Endothelial cell (in vitro differentiated cells): ENCODE results near the gene GAK. TPM values are rescaled to one million over a fixed set of nuclear protein-coding genes. Genes with fewer than 3 reads are reported as not detected.

Source experiments
- DNase-seq: peaks from one replicate; pipeline ENCODE4 v3.0.0; 2021; ENCODE audit warnings: low spot score
- H3K27ac Mint-ChIP-seq: one replicate; pipeline ENCODE4 v1.8.0; 2021; ENCODE audit warnings: mixed read lengths, inconsistent platforms; ENCODE audit not compliant: unreplicated experiment
- H3K27me3 Mint-ChIP-seq: one replicate; pipeline ENCODE4 v1.8.0; 2021; ENCODE audit warnings: mild to moderate bottlenecking, moderate library complexity, mixed read lengths, inconsistent platforms; ENCODE audit not compliant: unreplicated experiment
- H3K36me3 Mint-ChIP-seq: one replicate; pipeline ENCODE4 v1.8.0; 2021; ENCODE audit warnings: mild to moderate bottlenecking, low read depth, mixed read lengths, inconsistent platforms; ENCODE audit not compliant: unreplicated experiment
- H3K4me1 Mint-ChIP-seq: one replicate; pipeline ENCODE4 v1.8.0; 2021; ENCODE audit warnings: mild to moderate bottlenecking, mixed read lengths, inconsistent platforms; ENCODE audit not compliant: unreplicated experiment
- H3K4me3 Mint-ChIP-seq: one replicate; pipeline ENCODE4 v1.8.0; 2021; ENCODE audit warnings: mild to moderate bottlenecking, mixed read lengths, inconsistent platforms; ENCODE audit not compliant: unreplicated experiment
- H3K9me3 Mint-ChIP-seq: one replicate; pipeline ENCODE4 v1.8.0; 2021; ENCODE audit warnings: mixed read lengths, inconsistent platforms; ENCODE audit not compliant: unreplicated experiment
- total RNA-seq: library from RNA; stranded (reverse); fragmentation: NEBNext Ultra II Directional; extraction: Animal tissue kit (Norgen Biotek cat#: 25700); gene quantifications from one replicate; pipeline ENCODE4 v1.2.1, GENCODE V29; 2021; ENCODE audit not compliant: unreplicated experiment
- TF ChIP-seq, protein P1 (sequence below): fragments of 200-600 bp; sonication (generic); IDR thresholded peaks from one replicate; pipeline ENCODE4 v1.5.0; 2021; ENCODE audit warnings: antibody characterized with exemption; ENCODE audit not compliant: unreplicated experiment

The GAK gene
- total RNA-seq, 1 donor from 2014 or later = 112 TPM

DNA sequence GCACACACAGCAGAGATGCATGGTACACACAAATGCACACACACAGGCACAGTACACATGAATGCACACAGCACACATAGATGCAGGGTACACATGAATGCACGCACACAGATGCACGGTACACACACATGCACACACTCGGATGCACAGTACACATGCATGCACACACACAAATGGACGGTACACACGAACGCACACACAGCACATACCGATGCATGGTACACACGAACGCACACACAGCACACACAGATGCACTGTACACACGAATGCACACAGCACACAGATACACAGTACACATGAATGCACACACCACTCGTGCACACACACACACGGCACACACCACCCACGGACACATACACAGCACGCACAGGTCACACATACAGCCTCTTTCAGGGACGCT lies 62.3 kb downstream of the GAK start:
- Mint-ChIP-seq H3K27ac (no peak overlapping the region), H3K9me3 (no peaks in the 10 kb centered on the region), H3K4me1 (peaks cover 7% of the 10 kb centered on the region), H3K36me3 (peaks cover 49% of the 10 kb centered on the region), H3K4me3 (peak overlapping the region; percentile 78), H3K27me3 (peaks cover 18% of the 10 kb centered on the region)
- TF ChIP-seq, protein P1, sequence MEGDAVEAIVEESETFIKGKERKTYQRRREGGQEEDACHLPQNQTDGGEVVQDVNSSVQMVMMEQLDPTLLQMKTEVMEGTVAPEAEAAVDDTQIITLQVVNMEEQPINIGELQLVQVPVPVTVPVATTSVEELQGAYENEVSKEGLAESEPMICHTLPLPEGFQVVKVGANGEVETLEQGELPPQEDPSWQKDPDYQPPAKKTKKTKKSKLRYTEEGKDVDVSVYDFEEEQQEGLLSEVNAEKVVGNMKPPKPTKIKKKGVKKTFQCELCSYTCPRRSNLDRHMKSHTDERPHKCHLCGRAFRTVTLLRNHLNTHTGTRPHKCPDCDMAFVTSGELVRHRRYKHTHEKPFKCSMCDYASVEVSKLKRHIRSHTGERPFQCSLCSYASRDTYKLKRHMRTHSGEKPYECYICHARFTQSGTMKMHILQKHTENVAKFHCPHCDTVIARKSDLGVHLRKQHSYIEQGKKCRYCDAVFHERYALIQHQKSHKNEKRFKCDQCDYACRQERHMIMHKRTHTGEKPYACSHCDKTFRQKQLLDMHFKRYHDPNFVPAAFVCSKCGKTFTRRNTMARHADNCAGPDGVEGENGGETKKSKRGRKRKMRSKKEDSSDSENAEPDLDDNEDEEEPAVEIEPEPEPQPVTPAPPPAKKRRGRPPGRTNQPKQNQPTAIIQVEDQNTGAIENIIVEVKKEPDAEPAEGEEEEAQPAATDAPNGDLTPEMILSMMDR = no peak
- DNase-seq = no peak

GRCh38 chr4:868421-868820 lies 63.7 kb downstream of the GAK start:
- no peak for DNase-seq
- Mint-ChIP-seq H3K27ac (no peak overlapping the region), H3K36me3 (peaks cover 41% of the 10 kb centered on the region), H3K4me1 (peaks cover 5% of the 10 kb centered on the region), H3K27me3 (peaks cover 18% of the 10 kb centered on the region), H3K9me3 (no peaks in the 10 kb centered on the region), H3K4me3 (no peak overlapping the region)
- TF ChIP-seq, protein P1 = no peak

DNA sequence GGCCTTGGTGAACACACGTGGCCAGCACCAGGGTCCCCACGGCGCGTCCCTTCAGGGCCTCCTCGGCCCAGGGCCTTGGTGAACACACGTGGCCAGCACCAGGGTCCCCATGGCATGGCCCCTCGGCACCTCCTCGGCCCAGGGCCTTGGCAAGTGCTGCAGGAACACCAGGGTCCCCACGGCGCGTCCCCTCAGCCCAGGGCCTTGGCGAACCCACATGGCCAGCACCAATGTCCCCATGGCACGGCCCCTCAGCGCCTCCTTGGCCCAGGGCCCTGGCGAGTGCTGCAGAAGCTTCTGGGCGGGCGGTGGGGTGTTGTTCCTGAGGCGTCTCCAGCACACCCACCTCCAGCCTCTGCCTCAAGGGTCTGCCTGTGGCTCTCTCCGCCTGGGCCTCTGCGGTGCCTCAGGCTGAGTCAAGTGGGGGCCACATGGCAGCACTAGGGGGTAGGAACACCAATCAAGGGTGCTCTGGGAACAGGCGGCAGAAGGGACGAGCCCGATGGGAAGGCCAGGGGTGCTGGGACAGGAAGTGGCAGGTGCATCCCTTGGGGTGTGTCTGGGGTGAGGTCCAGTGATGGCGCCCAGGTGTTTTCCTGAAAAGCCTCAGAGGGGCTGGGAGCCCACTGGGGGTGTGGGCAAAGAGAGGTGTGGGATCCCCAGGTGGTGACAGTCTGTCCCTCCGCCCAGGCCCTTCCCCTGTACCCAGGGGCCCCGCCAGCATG lies 64.4 kb downstream of the GAK start:
- Mint-ChIP-seq H3K27ac (no peak overlapping the region), H3K4me1 (peaks cover 4% of the 10 kb centered on the region), H3K36me3 (peaks cover 43% of the 10 kb centered on the region), H3K27me3 (peaks cover 16% of the 10 kb centered on the region), H3K9me3 (no peaks in the 10 kb centered on the region), H3K4me3 (no peak overlapping the region)
- DNase-seq = no peak
- TF ChIP-seq, protein P1 = no peak

GRCh38 chr4:866761-867390 lies 65.2 kb downstream of the GAK start:
- Mint-ChIP-seq H3K27ac (no peak overlapping the region), H3K4me1 (peaks cover 4% of the 10 kb centered on the region)
- TF ChIP-seq, protein P1 = no peak

More at GRCh38 chr4:866761-867390, 65.2 kb downstream of the GAK start:
- Mint-ChIP-seq H3K36me3 (peaks cover 47% of the 10 kb centered on the region), H3K27me3 (peaks cover 16% of the 10 kb centered on the region), H3K4me3 (no peak overlapping the region), H3K9me3 (no peaks in the 10 kb centered on the region)
- DNase-seq = no peak
